ENCODE data around the gene OR6X1.

DNA sequence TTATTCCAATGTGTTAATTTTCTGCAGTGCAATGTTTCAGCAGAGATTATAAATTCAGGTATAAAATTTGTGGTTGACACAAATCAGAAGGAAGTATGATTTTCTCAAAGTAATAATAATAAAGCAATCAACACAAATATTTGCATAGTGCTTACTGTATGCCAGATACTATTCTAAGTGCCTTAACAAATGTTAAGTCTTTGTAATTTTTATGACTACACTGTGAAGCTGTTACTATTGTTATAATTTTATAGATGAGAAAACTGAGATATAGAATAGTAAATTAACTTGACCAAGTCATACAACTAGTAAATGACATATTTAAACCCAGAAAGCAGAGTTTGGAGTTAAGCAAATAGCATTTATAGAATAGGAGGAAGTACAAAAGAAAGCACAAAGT, 16.4 kb upstream of the OR6X1 start:
- TF ChIP-seq, protein P1, sequence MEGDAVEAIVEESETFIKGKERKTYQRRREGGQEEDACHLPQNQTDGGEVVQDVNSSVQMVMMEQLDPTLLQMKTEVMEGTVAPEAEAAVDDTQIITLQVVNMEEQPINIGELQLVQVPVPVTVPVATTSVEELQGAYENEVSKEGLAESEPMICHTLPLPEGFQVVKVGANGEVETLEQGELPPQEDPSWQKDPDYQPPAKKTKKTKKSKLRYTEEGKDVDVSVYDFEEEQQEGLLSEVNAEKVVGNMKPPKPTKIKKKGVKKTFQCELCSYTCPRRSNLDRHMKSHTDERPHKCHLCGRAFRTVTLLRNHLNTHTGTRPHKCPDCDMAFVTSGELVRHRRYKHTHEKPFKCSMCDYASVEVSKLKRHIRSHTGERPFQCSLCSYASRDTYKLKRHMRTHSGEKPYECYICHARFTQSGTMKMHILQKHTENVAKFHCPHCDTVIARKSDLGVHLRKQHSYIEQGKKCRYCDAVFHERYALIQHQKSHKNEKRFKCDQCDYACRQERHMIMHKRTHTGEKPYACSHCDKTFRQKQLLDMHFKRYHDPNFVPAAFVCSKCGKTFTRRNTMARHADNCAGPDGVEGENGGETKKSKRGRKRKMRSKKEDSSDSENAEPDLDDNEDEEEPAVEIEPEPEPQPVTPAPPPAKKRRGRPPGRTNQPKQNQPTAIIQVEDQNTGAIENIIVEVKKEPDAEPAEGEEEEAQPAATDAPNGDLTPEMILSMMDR (IDR thresholded peaks at IDR 0.05; ENCODE audit: control extremely low read depth in 1 of 3, insufficient read depth in 1 of 3, low read depth in 1 of 3, low read length in 3 of 3) = no peak
- TF ChIP-seq SIN3A (conservative IDR thresholded peaks at IDR 0.05 in 1 of 2, IDR thresholded peaks at IDR 0.05 in 1 of 2; ENCODE audit: low read depth in 1 of 2, low read length in 2 of 2) (no peak), JUND (IDR thresholded peaks at IDR 0.05; ENCODE audit: low read length) (no peak), ASH2L (IDR thresholded peaks at IDR 0.05; ENCODE audit: low read length) (no peak), KDM1A (IDR thresholded peaks at IDR 0.05; ENCODE audit: borderline replicate concordance, low read length) (no peak)
